ENCODE measurements around the gene TEX22.
A peak's percentile ranks its signal among the peaks of the same experiment; 100 is the strongest.

The TEX22 gene

GRCh38 chr14:105397350-105397931 is 897 bp upstream of the TEX22 start:
- peak overlapping the region in 1 of 2 experiments; percentile 2 for H2BK12ac ChIP-seq (ENCODE audit: low read length in 2 of 2)
- H3K4me3 ChIP-seq (ENCODE audit: insufficient read depth in 1 of 2, low read depth in 1 of 2, low read length in 2 of 2): peak overlapping the region in 1 of 2 experiments; percentile 92
- no peak for DNase-seq
- peak overlapping the region; percentile 11 for H2AK5ac ChIP-seq (ENCODE audit: low read length, severe bottlenecking)
- H3K36me3 ChIP-seq (ENCODE audit: control insufficient read depth in 1 of 2, insufficient read depth in 2 of 2, low read depth in 1 of 2, low read length in 2 of 2): peaks cover 32 to 51% of the 10 kb centered on the region in 2 experiments
- H2BK15ac ChIP-seq (ENCODE audit: low read depth, poor library complexity, severe bottlenecking): no peak overlapping the region
- H4K8ac ChIP-seq (ENCODE audit: low read length): peak overlapping the region; percentile 71
- no peak overlapping the region for H3K18ac ChIP-seq (ENCODE audit: low read depth in 1 of 2, low read length in 2 of 2)
- H3K9ac ChIP-seq (ENCODE audit: low read length): peak overlapping the region; percentile 93
- no peaks in the 10 kb centered on the region for H3K27me3 ChIP-seq (ENCODE audit: control insufficient read depth in 1 of 2, insufficient read depth in 1 of 2, low read length in 2 of 2)
- H3K4me1 ChIP-seq (ENCODE audit: control insufficient read depth, insufficient read depth, low read depth, low read length): peaks cover 21% of the 10 kb centered on the region
- WGBS: 98% methylated on average over 13 of the region's 13 CpGs
- H3K23ac ChIP-seq (ENCODE audit: low read length in 2 of 2): no peak overlapping the region
- no peaks in the 10 kb centered on the region for H3K9me3 ChIP-seq (ENCODE audit: control insufficient read depth, low read length)
- no peak overlapping the region for H2BK120ac ChIP-seq (ENCODE audit: low read depth, low read length)
- no peak overlapping the region for H3K27ac ChIP-seq (ENCODE audit: low read length, poor library complexity, severe bottlenecking)
- H3K4me2 ChIP-seq (ENCODE audit: low read length, poor library complexity, severe bottlenecking): no peak overlapping the region
- peak overlapping the region; percentile 36 for H4K91ac ChIP-seq (ENCODE audit: low read length)
- peaks cover 20% of the 10 kb centered on the region for H3K79me1 ChIP-seq (replicated peaks; ENCODE audit: low read length, poor library complexity, severe bottlenecking)
- peak overlapping the region; percentile 9 to 55 for H3K4ac ChIP-seq (ENCODE audit: low read depth in 1 of 2, low read length in 2 of 2)
- no peak overlapping the region for H2BK5ac ChIP-seq (ENCODE audit: low read depth, low read length, poor library complexity, severe bottlenecking)
- H2AFZ ChIP-seq (ENCODE audit: low read depth, low read length): peak overlapping the region; percentile 87
- H3K14ac ChIP-seq (ENCODE audit: low read length in 2 of 2): no peak overlapping the region

GRCh38 chr14:105398726-105399465 is 558 bp downstream of the TEX22 start:
- no peak for DNase-seq
- Histone ChIP-seq H2AK5ac (ENCODE audit: low read length, severe bottlenecking) (peak overlapping the region; percentile 81), H2BK5ac (ENCODE audit: low read depth, low read length, poor library complexity, severe bottlenecking) (no peak overlapping the region), H2AFZ (ENCODE audit: low read depth, low read length) (peak overlapping the region; percentile 87), H3K18ac (ENCODE audit: low read depth in 1 of 2, low read length in 2 of 2) (peak overlapping the region; percentile 77 to 88), H3K9ac (ENCODE audit: low read length) (peak overlapping the region; percentile 93), H2BK15ac (ENCODE audit: low read depth, poor library complexity, severe bottlenecking) (peak overlapping the region; percentile 12), H3K14ac (ENCODE audit: low read length in 2 of 2) (peak overlapping the region; percentile 35 to 87), H3K27ac (ENCODE audit: low read length, poor library complexity, severe bottlenecking) (no peak overlapping the region), H3K27me3 (ENCODE audit: control insufficient read depth in 1 of 2, insufficient read depth in 1 of 2, low read length in 2 of 2) (no peaks in the 10 kb centered on the region), H3K4ac (ENCODE audit: low read depth in 1 of 2, low read length in 2 of 2) (peak overlapping the region; percentile 95), H4K8ac (ENCODE audit: low read length) (peak overlapping the region; percentile 98), H3K4me2 (ENCODE audit: low read length, poor library complexity, severe bottlenecking) (peak overlapping the region; percentile 93), H2BK120ac (ENCODE audit: low read depth, low read length) (peak overlapping the region; percentile 71), H3K9me3 (ENCODE audit: control insufficient read depth, low read length) (no peaks in the 10 kb centered on the region), H3K23ac (ENCODE audit: low read length in 2 of 2) (no peak overlapping the region), H3K4me1 (ENCODE audit: control insufficient read depth, insufficient read depth, low read depth, low read length) (peaks cover 21% of the 10 kb centered on the region), H3K4me3 (ENCODE audit: insufficient read depth in 1 of 2, low read depth in 1 of 2, low read length in 2 of 2) (peak overlapping the region; percentile 65 to 92), H3K79me1 (replicated peaks; ENCODE audit: low read length, poor library complexity, severe bottlenecking) (peaks cover 20% of the 10 kb centered on the region), H2BK12ac (ENCODE audit: low read length in 2 of 2) (peak overlapping the region in 1 of 2 experiments; percentile 68), H3K36me3 (ENCODE audit: control insufficient read depth in 1 of 2, insufficient read depth in 2 of 2, low read depth in 1 of 2, low read length in 2 of 2) (peaks cover 26 to 41% of the 10 kb centered on the region in 2 experiments), H4K91ac (ENCODE audit: low read length) (peak overlapping the region; percentile 87)
- WGBS: 59% methylated on average over 41 of the region's 41 CpGs

DNA sequence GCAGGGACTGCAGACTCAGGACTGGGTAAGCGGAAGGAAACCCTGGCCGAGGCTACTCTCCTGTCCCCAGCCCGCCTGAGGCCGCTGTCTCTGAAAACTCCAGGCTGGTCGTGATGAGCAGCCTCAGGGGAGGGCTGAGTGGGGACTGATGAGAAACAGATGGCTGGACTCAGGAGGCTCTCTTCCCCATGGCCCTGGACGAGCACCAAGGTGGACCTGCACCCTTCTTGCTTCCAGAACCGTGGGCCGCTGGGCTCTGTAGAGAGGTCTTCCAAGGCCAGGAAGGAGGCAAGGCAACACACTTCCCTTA is 1.1 kb downstream of the TEX22 start:
- H2BK12ac ChIP-seq (ENCODE audit: low read length in 2 of 2): peak overlapping the region in 1 of 2 experiments; percentile 37

GRCh38 chr14:105400016-105400415 is 1.7 kb downstream of the TEX22 start:
- Histone ChIP-seq H2BK15ac (ENCODE audit: low read depth, poor library complexity, severe bottlenecking) (no peak overlapping the region), H3K14ac (ENCODE audit: low read length in 2 of 2) (no peak overlapping the region), H3K23ac (ENCODE audit: low read length in 2 of 2) (no peak overlapping the region), H3K4me2 (ENCODE audit: low read length, poor library complexity, severe bottlenecking) (no peak overlapping the region), H3K4me3 (ENCODE audit: insufficient read depth in 1 of 2, low read depth in 1 of 2, low read length in 2 of 2) (peak overlapping the region in 1 of 2 experiments; percentile 92), H3K9ac (ENCODE audit: low read length) (no peak overlapping the region), H3K79me1 (replicated peaks; ENCODE audit: low read length, poor library complexity, severe bottlenecking) (peaks cover 20% of the 10 kb centered on the region), H4K8ac (ENCODE audit: low read length) (no peak overlapping the region), H3K4me1 (ENCODE audit: control insufficient read depth, insufficient read depth, low read depth, low read length) (peaks cover 19% of the 10 kb centered on the region), H2BK5ac (ENCODE audit: low read depth, low read length, poor library complexity, severe bottlenecking) (no peak overlapping the region), H4K91ac (ENCODE audit: low read length) (no peak overlapping the region), H3K18ac (ENCODE audit: low read depth in 1 of 2, low read length in 2 of 2) (no peak overlapping the region), H3K9me3 (ENCODE audit: control insufficient read depth, low read length) (no peaks in the 10 kb centered on the region), H3K4ac (ENCODE audit: low read depth in 1 of 2, low read length in 2 of 2) (no peak overlapping the region), H3K36me3 (ENCODE audit: control insufficient read depth in 1 of 2, insufficient read depth in 2 of 2, low read depth in 1 of 2, low read length in 2 of 2) (peaks cover 22 to 32% of the 10 kb centered on the region in 2 experiments), H3K27ac (ENCODE audit: low read length, poor library complexity, severe bottlenecking) (no peak overlapping the region), H3K27me3 (ENCODE audit: control insufficient read depth in 1 of 2, insufficient read depth in 1 of 2, low read length in 2 of 2) (no peaks in the 10 kb centered on the region), H2AK5ac (ENCODE audit: low read length, severe bottlenecking) (no peak overlapping the region), H2AFZ (ENCODE audit: low read depth, low read length) (no peak overlapping the region), H2BK12ac (ENCODE audit: low read length in 2 of 2) (no peak overlapping the region), H2BK120ac (ENCODE audit: low read depth, low read length) (no peak overlapping the region)
- no peak for DNase-seq
- 98% methylated on average over 9 of the region's 9 CpGs for WGBS

More for the DNA sequence above, 1.1 kb downstream of the TEX22 start:
- H3K36me3 ChIP-seq (ENCODE audit: control insufficient read depth in 1 of 2, insufficient read depth in 2 of 2, low read depth in 1 of 2, low read length in 2 of 2): peaks cover 26 to 36% of the 10 kb centered on the region in 2 experiments
- peaks cover 19% of the 10 kb centered on the region for H3K4me1 ChIP-seq (ENCODE audit: control insufficient read depth, insufficient read depth, low read depth, low read length)
- H3K79me1 ChIP-seq (replicated peaks; ENCODE audit: low read length, poor library complexity, severe bottlenecking): peaks cover 20% of the 10 kb centered on the region
- no peak overlapping the region for H3K14ac ChIP-seq (ENCODE audit: low read length in 2 of 2)
- H3K4me3 ChIP-seq (ENCODE audit: insufficient read depth in 1 of 2, low read depth in 1 of 2, low read length in 2 of 2): peak overlapping the region in 1 of 2 experiments; percentile 92
- H3K23ac ChIP-seq (ENCODE audit: low read length in 2 of 2): no peak overlapping the region
- no peak overlapping the region for H2BK5ac ChIP-seq (ENCODE audit: low read depth, low read length, poor library complexity, severe bottlenecking)
- no peak overlapping the region for H4K8ac ChIP-seq (ENCODE audit: low read length)
- 98% methylated on average over 8 of the region's 8 CpGs for WGBS
- peak overlapping the region; percentile 12 for H2BK15ac ChIP-seq (ENCODE audit: low read depth, poor library complexity, severe bottlenecking)
- no peak overlapping the region for H2BK120ac ChIP-seq (ENCODE audit: low read depth, low read length)
- peak overlapping the region; percentile 93 for H3K9ac ChIP-seq (ENCODE audit: low read length)
- no peak overlapping the region for H3K18ac ChIP-seq (ENCODE audit: low read depth in 1 of 2, low read length in 2 of 2)
- no peak overlapping the region for H2AK5ac ChIP-seq (ENCODE audit: low read length, severe bottlenecking)
- H3K9me3 ChIP-seq (ENCODE audit: control insufficient read depth, low read length): no peaks in the 10 kb centered on the region
- H3K27me3 ChIP-seq (ENCODE audit: control insufficient read depth in 1 of 2, insufficient read depth in 1 of 2, low read length in 2 of 2): no peaks in the 10 kb centered on the region
- DNase-seq: no peak
- no peak overlapping the region for H4K91ac ChIP-seq (ENCODE audit: low read length)
- H2AFZ ChIP-seq (ENCODE audit: low read depth, low read length): no peak overlapping the region
- H3K27ac ChIP-seq (ENCODE audit: low read length, poor library complexity, severe bottlenecking): no peak overlapping the region
- no peak overlapping the region for H3K4ac ChIP-seq (ENCODE audit: low read depth in 1 of 2, low read length in 2 of 2)
- H3K4me2 ChIP-seq (ENCODE audit: low read length, poor library complexity, severe bottlenecking): peak overlapping the region; percentile 93
